Right hindlimb (tissue), 1 donor: ENCODE results near the gene CD2AP.

Experiments
- DNase-seq: peaks from one replicate; pipeline ENCODE4 v3.0.0-alpha.2; 2018

CD2AP gene

DNA sequence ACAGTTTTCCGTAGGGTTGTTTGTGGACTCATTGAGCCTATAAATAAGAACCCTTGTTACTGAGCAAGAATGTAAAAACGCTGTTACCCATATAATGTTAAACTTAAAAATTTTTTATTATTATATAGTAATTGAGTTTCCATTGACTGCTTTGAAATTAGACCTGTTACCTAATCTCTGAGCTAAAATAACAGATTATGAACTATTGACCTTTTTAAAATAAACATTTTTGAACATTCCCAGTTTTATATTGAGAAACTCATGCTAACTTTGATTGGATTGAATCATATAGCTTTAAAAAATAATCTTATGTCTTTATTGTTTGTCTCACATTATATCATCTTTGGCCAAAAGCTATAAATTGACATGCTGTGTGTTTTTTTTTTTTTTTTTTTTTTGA lies 95.5 kb downstream of the CD2AP start:
- no peak for DNase-seq

GRCh38 chr6:47574789-47575188 lies 97.2 kb downstream of the CD2AP start:
- no peak for DNase-seq

DNA sequence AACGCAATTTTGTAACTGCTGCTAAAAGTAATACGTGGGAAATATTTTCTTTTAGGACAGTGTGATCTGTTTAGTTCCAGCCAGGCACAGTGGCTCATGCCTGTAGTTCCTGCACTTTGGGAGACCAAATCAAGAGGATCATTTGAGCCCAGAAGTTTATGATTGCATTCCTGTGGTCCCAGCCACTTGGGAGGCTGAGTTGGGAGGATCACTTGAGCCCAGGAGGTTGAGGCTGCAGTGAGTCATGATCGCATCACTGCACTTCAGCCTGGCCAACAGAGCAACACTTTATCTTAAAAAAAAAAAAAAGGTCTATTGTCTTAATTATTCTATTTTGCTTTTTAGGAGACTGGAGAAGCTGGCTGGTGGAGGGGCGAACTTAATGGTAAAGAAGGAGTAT lies 101.5 kb downstream of the CD2AP start:
- DNase-seq: no peak

GRCh38 chr6:47581591-47581990 lies 104.0 kb downstream of the CD2AP start:
- DNase-seq: no peak

GRCh38 chr6:47587493-47587892 lies 109.9 kb downstream of the CD2AP start:
- no peak for DNase-seq

GRCh38 chr6:47592131-47592840 lies 114.7 kb downstream of the CD2AP start:
- no peak for DNase-seq

DNA sequence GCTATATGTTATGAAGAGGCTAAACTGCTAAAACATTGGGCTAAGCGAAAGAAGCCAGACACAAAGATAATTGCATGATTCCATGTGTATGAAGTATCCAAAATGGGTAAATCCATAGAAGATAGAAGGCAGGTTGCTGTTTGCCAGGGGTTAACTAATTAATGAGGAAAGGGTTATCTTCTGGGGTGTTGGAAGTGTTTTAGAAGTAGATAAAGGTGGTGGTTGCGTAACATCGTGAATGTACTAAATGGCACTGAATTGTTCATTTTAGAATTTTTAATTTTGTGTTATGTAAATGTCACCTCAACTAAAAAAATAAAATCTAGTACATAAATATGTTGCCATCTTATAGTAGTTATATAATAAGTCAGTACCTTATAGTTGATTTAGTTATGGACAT lies 116.4 kb downstream of the CD2AP start:
- DNase-seq: no peak

- no peak for DNase-seq
Measured at GRCh38 chr6:47595785-47596184, 118.2 kb downstream of the CD2AP start.

- no peak for DNase-seq
Measured at GRCh38 chr6:47598367-47598766, 120.8 kb downstream of the CD2AP start.

- DNase-seq: no peak
Measured at GRCh38 chr6:47599512-47599911, 121.9 kb downstream of the CD2AP start.

- DNase-seq: no peak
Measured at GRCh38 chr6:47603227-47603626, 125.6 kb downstream of the CD2AP start.

DNA sequence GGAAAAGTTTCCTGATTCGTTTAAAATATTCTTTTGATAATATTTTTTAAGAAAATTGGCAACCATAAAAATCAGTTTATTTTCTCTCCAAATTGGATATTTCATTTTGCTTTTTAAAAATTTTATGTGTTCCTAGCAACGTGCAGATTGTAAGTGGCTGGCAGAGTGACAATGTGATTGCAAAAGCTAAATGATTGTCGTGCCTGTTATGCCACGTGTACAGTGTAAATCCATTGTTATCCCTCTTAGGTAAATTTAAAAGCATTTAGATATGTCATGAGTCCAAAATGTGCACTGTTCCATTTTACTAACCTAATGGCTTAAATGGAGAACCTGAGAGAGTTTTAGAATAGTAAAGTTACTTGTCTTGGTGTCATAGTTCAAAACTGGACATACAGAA lies 126.4 kb downstream of the CD2AP start:
- no peak for DNase-seq

DNA sequence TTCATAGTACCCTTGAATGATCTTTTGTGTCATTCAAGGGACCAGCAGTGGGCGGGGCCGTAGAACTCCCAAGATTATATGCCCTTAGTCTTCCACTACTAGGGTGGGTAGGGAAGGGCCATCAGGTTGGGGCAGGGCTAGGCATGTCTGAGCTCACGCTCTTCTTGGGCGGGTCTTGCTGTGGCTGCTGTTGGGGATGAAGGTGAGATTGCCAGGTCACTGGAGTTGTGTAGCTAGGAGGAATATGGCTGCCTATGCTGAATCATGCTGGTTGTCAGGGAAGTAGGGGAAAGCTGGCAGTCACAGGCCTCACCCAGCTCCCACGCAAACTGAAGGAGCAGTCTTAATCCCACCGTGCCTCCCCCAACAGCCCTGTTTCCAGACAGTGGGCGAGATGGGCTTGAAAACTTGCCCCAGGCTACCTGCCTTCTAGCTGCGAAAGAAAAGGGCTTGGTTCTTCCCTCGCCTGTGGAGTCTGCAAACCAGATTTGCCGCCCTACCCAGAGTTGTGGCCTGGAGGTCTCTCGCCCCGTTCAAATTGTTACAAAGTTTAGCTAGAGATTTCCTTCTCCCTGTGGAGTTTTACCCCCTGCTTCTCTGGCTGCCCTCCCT lies 144.4 kb downstream of the CD2AP start:
- no peak for DNase-seq

- no peak for DNase-seq
Measured at GRCh38 chr6:47626782-47627181, 149.2 kb downstream of the CD2AP start.

DNA sequence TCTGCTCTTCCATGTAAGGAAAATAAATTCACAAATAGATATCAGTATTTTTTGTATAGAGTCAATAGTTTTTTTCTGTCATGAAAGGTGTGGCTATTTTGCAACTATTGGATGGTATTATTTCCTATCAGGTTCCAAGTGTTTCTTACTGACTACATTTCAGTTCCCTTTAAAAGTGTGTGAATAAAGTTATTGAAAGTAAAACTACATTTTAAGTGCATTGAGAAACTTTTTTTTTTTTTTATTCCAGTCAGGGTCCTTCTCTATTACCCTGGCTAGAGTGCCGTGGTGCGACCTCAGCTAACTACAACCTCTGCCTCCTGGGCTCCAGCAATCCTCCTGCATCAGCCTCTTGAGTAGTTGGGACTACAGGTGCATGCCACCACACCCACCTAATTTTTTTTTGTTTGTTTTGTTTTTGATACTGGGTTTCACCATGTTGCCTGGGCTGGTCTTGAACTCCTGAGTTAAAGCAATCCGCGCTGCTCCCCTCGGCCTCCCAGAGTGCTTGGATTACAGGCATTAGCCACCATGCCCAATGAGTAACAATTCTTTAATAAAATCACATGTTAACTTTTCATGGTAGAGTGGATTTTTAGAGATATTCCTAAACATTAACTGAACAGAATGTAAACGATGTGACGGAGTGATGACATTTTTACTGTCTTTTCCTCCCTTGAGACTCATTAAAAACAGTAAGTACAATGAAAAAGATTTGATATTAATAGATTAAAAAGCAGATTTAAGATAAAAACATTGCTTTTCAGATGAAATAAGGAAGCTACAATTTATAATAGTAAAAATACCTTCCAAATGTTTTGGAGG lies 151.1 kb downstream of the CD2AP start:
- no peak for DNase-seq

- DNase-seq: no peak
Measured at GRCh38 chr6:47629954-47630353, 152.4 kb downstream of the CD2AP start.

DNA sequence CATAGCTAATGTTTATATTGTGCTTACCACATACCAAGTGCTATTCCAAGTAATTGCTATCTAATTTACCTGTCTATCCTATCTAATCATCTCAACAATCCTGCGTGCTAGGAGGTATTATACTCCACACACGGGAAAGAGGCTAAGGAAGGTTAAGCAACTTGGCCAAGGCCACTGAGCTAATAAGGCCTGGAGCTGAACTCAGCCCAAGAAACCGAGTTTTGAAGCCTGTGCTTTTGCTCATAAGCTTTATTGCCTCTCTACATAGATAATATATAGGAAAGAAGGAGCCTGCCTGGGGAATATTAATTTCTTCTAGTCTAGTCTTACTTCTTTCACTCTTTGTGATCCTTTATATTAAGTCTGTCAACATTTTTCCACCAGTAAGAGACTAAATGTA lies 153.0 kb downstream of the CD2AP start:
- DNase-seq: no peak

GRCh38 chr6:47631269-47631772 lies 153.7 kb downstream of the CD2AP start:
- DNase-seq: no peak

DNA sequence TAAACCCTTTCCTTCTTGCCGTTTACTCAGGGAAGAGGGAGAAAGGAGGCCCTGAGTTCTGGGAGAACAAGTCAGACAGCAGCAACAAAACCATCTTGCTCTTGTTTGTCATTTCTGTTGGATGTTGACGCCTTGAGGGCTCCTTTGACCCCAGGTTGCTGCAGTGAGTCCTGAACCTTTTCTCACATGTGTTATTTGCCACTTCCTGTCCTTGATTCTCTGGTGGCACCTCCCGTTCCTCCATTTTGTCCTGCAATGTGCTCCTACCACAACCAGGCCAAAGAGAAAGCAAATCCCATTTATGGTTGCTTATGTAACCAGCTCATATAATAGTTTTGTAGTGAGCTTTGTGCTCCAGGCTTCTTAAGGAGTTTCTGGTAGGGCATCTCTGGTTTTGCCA lies 154.2 kb downstream of the CD2AP start:
- DNase-seq: no peak

DNA sequence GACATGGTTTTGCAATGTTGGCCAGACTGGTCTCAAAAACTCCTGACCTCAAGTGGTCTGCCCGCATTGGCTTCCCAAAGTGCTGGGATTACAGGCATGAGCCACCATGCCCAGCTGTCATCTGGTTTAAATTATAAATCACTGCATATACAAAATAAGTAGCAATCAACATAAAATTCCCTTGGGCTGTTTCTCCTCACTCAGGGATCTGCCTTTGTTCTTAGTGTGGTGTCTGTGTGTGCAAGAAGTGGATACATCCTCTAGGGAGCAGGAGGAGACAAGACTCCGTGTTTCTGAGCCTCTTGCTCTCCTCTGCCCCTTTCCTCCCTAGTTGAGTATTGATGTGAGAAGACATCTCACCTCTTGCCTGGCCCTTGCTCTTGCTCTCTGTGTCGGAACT lies 155.6 kb downstream of the CD2AP start:
- DNase-seq: no peak

DNA sequence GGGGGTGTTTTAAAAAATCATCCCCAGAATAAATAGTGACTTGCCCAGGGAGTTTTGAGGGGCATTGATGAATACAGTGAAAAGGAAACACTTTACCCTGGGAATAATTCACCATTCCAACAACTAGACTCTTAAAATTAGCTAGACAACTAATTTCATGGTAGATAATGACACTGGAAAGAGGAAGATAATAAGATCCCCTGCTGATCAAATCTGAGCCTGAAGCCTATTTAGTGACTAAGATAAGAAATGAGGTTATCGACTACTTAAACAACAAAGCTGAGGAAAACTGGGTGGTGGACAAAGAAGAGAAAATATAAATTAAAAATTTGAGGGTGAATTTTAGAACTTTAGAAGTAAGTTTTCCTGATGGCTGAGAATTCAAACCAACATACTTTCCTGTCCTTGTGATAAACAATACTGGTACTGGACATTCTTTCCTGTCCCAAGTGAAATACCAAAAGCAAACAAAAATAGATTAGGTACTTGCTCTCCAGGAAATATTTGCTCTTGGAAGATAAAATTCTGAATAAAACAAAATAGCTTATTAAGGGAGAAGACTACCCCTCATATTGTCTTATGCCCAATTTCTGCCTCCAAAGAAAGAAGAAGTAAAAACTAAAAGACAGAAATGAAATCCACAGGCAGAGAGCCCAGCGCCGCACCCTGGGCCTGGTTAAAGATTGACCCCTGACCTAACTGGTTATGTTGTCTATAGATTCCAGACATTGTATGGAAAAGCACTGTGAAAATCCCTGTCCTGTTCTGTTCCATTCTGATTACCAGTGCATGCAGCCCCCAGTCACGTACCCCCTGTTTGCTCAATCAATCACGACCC lies 156.8 kb downstream of the CD2AP start:
- DNase-seq: no peak

DNA sequence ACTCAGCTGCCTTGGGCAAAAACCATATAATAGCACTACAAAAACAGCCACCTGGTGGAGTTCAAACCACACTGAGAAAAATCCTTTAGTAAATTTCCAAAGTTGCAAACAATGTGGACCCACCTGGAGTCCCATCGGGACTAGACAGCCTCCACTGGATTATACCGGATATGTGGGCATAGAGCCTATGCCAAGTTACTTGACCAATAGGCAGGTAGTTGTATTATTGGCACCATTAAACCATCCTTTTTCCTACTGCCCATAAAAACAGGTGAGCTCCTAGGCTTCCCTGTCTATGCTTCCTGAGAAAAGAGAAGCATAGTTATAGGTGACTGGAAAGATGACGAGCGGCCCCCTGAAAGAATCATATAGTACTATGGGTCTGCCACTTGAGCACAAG lies 169.1 kb downstream of the CD2AP start:
- DNase-seq: no peak

- no peak for DNase-seq
Measured at GRCh38 chr6:47647188-47647587, 169.6 kb downstream of the CD2AP start.
